ENCODE data around the gene DOK4.

- TF ChIP-seq CTCF (IDR thresholded peaks at IDR 0.05) = no peak
- TF ChIP-seq POLR2A (IDR thresholded peaks at IDR 0.05) = no peak
Observed at GRCh38 chr16:57533431-57534336, 47.4 kb upstream of the DOK4 start.

Measured in heart left ventricle (tissue), 13 donors.